ENCODE data around the gene TPPP2. TPM values are rescaled to one million over a fixed set of nuclear protein-coding genes. Genes with fewer than 3 reads are reported as not detected.

The TPPP2 gene
- total RNA-seq, 2 donors from 2014 or later: 0.73 to 1.7 TPM

DNA sequence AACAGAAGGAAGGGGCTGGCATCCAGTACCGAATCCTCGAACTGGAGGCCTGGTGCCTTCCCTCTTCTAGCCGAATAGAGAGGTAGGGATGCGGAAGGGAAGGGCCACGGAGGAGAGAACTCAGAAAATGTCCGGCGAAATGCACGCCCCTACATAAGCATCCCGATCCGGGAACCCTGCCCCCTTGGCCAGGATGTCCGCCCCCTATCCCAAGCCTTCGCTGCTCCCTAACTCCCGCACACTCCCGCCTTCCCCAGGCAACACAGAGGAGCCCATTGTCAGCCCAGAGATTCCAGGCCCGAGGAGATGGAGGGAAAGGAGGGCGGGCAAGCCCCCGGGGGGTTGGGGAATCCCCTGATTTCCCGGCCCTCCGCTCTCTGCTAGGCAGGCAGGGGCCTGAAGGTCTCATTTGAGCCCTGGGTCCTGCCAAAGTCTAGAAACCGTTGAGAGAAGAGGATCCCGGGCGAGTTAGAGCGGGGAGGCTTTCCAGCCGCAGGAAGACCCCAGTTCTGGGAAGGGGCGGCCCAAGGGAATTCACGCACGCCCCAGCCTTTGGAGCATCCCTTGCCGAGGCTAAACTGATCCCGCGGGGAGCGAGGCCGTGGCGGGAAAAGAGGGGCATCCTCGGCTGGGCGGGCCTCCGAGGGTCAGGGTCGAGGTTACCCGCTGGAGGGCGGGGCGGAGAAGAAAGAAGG is 39.5 kb downstream of the TPPP2 start:
- no peaks in the 10 kb centered on the region for H3K9me3 Mint-ChIP-seq

DNA sequence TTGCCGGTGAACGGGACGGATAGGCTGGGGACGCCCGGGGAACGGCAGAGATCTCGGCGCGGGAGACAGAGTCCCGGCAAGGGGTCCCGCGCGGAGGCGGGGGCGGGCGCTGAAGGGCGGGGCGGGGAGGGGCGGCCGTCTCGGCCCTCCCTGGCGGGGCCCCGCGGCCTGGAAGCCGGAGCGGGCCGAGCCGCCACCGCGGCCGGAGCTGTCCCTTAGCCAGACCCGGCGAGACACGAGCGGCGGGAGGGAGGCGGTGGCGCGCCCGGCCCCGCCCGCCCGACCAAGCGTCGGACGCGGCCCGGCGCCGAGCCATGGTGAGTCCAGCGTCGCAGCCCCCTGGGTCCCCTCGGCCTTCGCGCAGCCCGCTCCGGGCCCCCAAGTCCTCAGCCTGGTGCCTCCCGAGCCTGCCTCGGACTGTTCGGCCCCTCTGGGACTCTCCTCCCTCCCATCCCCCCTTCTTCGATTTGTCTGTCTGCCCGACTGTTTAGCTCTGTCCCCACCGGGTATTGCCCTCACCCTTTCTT is 40.1 kb downstream of the TPPP2 start, which contains the start of gene ARHGEF40:
Gene ARHGEF40 (plus strand): TSS at position 222 of the 527 bp plus-strand sequence. CDS start 93 bp downstream, at position 315.
- Histone ChIP-seq H3K9ac (ENCODE audit: extremely low read depth, low read length, poor library complexity, severe bottlenecking) (peak within 1 kb of the TSS; percentile 70), H3K4me3 (ENCODE audit: low read length) (peak within 1 kb of the TSS; percentile 93), H3K4me1 (ENCODE audit: control insufficient read depth, insufficient read depth, low read length) (peaks cover 4% of the 10 kb centered on the region), H3K36me3 (ENCODE audit: control insufficient read depth, insufficient read depth, low read length) (peaks cover 25% of the 10 kb centered on the region), H3K9me3 (ENCODE audit: control insufficient read depth, low read length) (no peaks in the 10 kb centered on the region), H3K27ac (ENCODE audit: low read depth, low read length) (peak within 1 kb of the TSS; percentile 94), H3K27me3 (ENCODE audit: control insufficient read depth, insufficient read depth, low read length, poor library complexity, severe bottlenecking) (no peaks in the 10 kb centered on the region)
- H3K9me3 Mint-ChIP-seq: no peaks in the 10 kb centered on the region
- H3K27ac Mint-ChIP-seq: peak within 1 kb of the TSS; percentile 95
- DNase-seq: peak; percentile 86
- peak within 1 kb of the TSS; percentile 86 for H3K4me3 Mint-ChIP-seq
- H3K4me1 Mint-ChIP-seq: peaks cover 16% of the 10 kb centered on the region
- TF ChIP-seq CTCF (conservative IDR thresholded peaks at IDR 0.05): no peak
- WGBS, 2 experiments (ENCODE audit: insufficient coverage in 1 of 2, insufficient read length in 1 of 2): 0% methylated on average over 9 to 63 of the region's 63 CpGs
- peaks cover 19% of the 10 kb centered on the region for H3K36me3 Mint-ChIP-seq (ENCODE audit: low read depth)
- peaks cover 8% of the 10 kb centered on the region for H3K27me3 Mint-ChIP-seq (ENCODE audit: insufficient read depth)

More for the DNA sequence above, 39.5 kb downstream of the TPPP2 start:
- Mint-ChIP-seq H3K4me1 (peaks cover 16% of the 10 kb centered on the region), H3K27me3 (ENCODE audit: insufficient read depth) (peaks cover 8% of the 10 kb centered on the region), H3K4me3 (peak overlapping the region; percentile 86), H3K27ac (peak overlapping the region; percentile 85), H3K36me3 (ENCODE audit: low read depth) (peaks cover 13% of the 10 kb centered on the region)
- Histone ChIP-seq H3K4me3 (ENCODE audit: low read length) (peak overlapping the region; percentile 83), H3K36me3 (ENCODE audit: control insufficient read depth, insufficient read depth, low read length) (peaks cover 19% of the 10 kb centered on the region), H3K27me3 (ENCODE audit: control insufficient read depth, insufficient read depth, low read length, poor library complexity, severe bottlenecking) (no peaks in the 10 kb centered on the region), H3K9me3 (ENCODE audit: control insufficient read depth, low read length) (no peaks in the 10 kb centered on the region), H3K9ac (ENCODE audit: extremely low read depth, low read length, poor library complexity, severe bottlenecking) (peak overlapping the region; percentile 35), H3K4me1 (ENCODE audit: control insufficient read depth, insufficient read depth, low read length) (peaks cover 4% of the 10 kb centered on the region), H3K27ac (ENCODE audit: low read depth, low read length) (peak overlapping the region; percentile 94)
- TF ChIP-seq CTCF (conservative IDR thresholded peaks at IDR 0.05): no peak
- WGBS, 2 experiments (ENCODE audit: insufficient coverage in 1 of 2, insufficient read length in 1 of 2): 0 to 2% methylated on average over 22 to 39 of the region's 40 CpGs
- peak; percentile 86 for DNase-seq

DNA sequence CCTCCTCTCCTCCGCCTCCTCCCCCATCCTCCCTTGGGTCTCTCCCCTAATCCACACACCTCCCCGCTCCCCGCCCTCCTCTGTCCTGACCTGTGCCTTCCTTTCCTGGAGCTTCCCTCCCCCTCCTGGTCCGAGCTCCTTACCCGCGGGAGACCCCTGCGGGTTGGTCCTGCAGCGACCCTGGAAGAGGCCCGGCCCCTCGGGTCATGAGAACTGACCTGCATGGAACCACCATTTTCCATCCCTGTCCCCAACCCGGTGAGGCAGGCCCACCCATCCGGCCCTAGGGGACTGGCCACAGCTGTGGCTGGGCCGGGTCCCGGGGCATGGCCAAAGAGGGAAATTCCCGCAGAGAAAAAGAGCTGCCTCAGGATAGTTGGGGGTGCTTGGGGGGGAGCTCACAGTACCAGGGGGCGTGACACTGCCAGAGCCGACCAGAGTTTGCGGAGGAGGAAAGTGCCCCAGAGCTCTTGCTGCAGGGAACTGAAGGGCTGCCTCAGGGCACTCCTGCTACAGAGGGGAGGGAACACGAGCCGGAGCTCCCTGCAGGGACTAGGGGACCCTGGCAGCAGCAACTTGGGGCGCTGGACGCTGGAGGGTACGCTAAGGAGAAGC is 40.7 kb downstream of the TPPP2 start:
- Mint-ChIP-seq H3K27ac (peak overlapping the region; percentile 95), H3K27me3 (ENCODE audit: insufficient read depth) (peaks cover 8% of the 10 kb centered on the region), H3K9me3 (no peaks in the 10 kb centered on the region), H3K4me3 (peak overlapping the region; percentile 86), H3K4me1 (peaks cover 16% of the 10 kb centered on the region), H3K36me3 (ENCODE audit: low read depth) (peaks cover 25% of the 10 kb centered on the region)
- Histone ChIP-seq H3K9ac (ENCODE audit: extremely low read depth, low read length, poor library complexity, severe bottlenecking) (peak overlapping the region; percentile 70), H3K4me3 (ENCODE audit: low read length) (peak overlapping the region; percentile 93), H3K36me3 (ENCODE audit: control insufficient read depth, insufficient read depth, low read length) (peaks cover 30% of the 10 kb centered on the region), H3K9me3 (ENCODE audit: control insufficient read depth, low read length) (no peaks in the 10 kb centered on the region), H3K27ac (ENCODE audit: low read depth, low read length) (peak overlapping the region; percentile 94), H3K4me1 (ENCODE audit: control insufficient read depth, insufficient read depth, low read length) (peaks cover 4% of the 10 kb centered on the region), H3K27me3 (ENCODE audit: control insufficient read depth, insufficient read depth, low read length, poor library complexity, severe bottlenecking) (no peaks in the 10 kb centered on the region)
- peak; percentile 45 for TF ChIP-seq CTCF (conservative IDR thresholded peaks at IDR 0.05)
- WGBS, 2 experiments (ENCODE audit: insufficient coverage in 1 of 2, insufficient read length in 1 of 2): 0 to 3% methylated on average over 6 to 23 of the region's 23 CpGs
- DNase-seq: peak; percentile 93
